NCI-H524 treated with DMSO at 0.1 percent for 48 hours (cell line): ENCODE results near the gene TAP2.
A peak's percentile ranks its signal among the peaks of the same experiment; 100 is the strongest.

Source experiments
- DNase-seq: peaks from one replicate; lab custom pipeline; 2025; lab: John Stamatoyannopoulos, UW

The TAP2 gene

DNA sequence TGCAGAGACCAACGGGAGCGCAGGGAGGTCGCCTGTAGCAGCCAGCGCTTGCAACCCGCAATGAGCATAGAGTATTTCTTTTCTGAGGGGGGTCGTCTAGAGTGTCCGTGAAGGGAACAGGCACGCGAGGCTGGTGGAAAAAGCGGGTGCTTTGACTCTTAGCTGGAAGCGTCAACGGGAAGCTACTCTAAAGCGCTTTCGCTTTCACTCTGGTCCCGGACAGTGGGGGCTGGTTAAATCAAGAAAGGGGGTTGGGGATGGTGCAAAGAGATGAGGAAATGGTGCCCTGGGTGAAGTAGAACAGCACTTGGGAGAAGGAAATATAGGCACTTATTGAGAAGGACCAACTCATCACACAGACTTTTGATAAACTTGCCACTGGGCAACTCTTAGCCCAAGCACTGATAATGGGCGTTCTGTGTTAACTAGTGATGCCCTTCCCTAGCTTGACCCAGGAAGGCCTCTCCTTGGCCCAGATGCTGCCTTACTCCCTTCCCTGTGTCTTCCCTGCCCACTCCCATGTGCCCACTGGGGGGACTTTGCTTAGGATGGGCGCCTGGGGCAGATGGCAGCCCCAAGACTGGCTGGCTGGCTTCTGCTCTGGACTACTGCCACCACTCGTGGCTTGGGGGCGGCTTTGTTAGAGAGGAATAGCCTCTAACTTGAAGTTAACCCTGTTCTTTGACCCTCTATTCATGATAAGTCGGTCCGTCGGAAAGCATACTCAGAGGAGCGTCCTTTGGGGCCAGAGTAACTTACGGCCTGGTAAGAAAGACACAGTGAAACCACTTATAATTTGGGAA lies 16.0 kb upstream of the TAP2 start:
- no peak for DNase-seq

DNA sequence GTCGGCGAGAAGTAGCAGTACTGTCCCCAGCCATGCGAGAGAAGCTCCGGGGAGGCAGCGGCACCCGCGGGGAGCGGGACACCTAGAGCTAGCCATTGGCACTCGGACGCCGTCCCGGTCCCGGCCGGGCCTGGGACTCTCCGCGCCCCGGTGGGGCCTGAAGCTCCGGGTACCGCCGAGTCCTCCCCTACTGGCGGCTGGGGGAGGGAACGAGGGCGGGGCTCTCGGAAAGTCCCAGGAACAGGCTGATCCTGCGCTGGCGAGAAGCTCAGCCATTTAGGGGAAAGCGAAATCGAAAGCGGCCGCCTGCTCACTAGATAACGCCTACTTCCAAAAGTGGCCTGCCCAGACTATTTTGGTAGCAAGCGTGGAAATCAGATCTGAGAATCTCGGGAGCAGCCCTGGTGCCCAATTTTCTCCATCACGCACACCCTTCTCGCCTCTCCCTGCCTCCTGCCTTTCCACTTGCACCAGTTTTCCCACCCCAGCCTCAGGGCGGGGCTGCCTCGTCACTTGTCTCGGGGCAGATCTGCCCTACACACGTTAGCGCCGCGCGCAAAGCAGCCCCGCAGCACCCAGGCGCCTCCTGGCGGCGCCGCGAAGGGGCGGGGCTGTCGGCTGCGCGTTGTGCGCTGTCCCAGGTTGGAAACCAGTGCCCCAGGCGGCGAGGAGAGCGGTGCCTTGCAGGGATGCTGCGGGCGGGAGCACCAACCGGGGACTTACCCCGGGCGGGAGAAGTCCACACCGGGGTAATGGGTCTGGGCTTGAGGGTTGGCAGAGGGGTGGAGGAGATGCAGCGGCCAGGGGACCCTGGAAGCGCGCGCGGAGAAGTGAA lies 15.2 kb upstream of the TAP2 start, which contains the start of the genes PSMB9 and TAP1:
Gene PSMB9, plus strand, starts transcription at position 652 of the 835 bp plus-strand sequence. Its CDS starts 38 bp downstream, at position 690.
Gene TAP1, minus strand, starts transcription at position 164 of the 835 bp plus-strand sequence. Its CDS starts 68 bp downstream, at position 96.
- no peak for DNase-seq

DNA sequence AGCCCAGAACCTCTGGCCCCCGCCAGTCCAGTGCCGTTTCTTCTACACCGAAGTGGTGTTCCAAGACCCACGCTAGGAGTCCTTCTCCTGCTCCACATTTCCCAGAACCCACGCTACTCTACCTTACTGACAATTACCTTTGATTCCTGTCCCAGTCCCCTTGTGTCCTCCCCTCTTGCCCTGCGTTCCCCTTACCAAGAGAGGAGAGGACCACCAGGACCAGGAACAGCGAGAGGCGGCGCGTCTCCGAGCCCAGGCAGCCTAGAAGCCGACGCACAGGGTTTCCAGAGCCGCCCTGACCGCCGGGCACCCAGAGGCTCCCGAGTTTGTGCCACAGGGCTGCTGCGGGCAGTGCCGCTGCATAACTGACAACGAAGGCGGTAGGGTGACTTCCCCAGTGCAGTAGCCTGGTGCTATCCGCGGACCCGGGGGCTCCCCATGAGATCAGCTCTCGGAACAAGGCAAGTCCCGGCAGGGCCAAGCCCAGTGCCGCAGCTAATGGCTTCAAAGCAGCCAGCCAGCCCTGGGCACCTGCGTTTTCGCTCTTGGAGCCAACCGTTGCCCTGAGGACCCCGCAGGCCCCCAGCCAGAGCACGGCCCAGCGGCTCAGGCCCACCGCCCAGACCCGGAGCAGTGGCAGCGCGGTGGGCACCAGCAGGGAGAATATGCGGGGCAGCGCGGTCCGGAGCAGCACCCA lies 14.5 kb upstream of the TAP2 start:
- DNase-seq = no peak

DNA sequence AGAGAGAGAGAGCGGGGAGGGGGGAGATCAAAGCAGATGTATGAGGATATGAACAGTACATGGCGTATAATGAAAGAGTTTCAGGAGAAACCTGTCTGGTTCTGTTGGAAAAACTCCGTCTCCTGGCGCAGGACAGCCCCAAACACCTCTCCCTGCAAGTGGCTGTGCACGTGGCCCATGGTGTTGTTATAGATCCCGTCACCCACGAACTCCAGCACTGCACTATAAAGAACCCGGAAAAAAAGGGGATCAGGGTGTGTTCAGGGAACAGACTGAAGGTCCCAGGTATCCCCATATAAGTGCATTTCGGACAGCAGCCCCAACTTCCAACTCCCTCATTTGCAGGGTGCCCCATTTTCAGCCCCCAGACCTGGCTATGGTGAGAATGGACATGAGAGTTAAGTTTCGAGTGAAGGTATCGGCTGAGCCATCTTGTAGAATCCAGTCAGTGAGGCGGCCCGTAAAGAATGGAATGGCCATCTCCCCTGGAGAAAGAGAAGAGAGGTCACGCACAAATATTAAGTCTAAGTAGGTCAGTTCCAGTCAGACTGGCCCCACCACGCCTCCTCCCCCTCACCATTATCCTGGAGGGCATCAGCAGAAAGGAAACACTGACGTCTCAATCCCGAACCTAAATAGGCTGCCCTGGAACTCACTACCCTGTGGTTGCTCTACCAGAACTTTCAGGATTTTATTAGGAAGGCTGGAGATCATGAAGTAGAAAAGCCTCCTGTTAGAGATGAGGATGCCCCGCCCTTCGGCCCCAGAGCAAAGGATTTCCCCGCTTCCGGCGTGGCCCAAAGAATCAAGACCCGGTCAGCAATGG lies 13.7 kb upstream of the TAP2 start:
- DNase-seq = no peak

DNA sequence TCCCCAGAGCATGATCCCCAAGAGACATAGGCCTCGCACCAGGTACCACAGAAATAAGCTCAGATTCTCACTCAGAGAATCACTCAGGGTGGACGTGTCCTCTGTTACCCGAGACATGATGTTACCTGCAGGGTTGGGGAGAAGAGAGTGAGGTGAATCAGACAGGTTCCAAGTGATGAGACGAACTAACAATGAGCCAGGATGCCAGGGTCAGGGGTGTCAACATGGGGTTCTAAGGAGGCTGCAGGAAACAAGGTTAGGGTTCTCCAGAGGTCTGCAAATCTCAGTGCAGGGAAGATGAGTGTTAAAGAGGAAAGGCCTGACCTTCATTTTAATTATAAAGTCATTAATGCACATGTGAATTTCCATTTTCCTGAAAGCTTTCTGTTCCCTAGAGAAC lies 12.5 kb upstream of the TAP2 start:
- no peak for DNase-seq

DNA sequence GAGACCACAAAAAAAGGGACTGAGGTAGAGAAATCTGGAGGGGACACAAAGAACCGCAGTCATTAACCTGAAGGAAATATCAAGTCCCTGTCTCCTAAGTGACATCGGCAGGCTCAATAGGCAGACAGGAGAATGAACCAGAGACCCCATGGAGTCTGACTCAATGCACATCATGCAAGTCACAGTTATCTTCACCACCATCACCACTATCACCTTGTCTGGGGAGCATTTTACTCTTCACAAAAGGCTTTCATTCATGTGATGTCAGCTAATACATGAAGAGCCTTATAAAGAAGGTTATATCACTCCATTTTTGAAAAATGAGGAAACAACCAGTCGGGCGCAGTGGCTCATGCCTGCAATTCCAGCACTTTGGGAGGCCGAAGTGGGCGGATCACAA lies 10.6 kb upstream of the TAP2 start:
- DNase-seq = no peak

GRCh38 chr6:32847795-32848194 lies 9.3 kb upstream of the TAP2 start:
- no peak for DNase-seq

DNA sequence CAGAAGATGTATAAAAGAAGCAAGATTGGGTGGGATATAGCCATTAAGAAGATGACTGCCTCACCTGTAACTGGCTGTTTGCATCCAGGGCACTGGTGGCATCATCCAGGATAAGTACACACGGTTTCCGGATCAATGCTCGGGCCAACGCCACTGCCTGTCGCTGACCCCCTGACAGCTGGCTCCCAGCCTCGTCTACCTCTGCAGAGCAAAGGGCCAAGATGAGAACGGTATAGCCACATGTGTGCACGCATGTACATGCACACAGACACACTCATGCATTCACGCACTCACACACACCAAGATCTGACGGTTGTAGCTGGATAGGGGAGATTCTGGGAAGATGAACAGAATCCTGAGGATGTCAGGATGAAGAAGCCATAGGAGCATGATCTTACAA lies 8.5 kb upstream of the TAP2 start:
- DNase-seq = no peak

GRCh38 chr6:32845384-32845884 lies 6.9 kb upstream of the TAP2 start:
- DNase-seq = no peak

DNA sequence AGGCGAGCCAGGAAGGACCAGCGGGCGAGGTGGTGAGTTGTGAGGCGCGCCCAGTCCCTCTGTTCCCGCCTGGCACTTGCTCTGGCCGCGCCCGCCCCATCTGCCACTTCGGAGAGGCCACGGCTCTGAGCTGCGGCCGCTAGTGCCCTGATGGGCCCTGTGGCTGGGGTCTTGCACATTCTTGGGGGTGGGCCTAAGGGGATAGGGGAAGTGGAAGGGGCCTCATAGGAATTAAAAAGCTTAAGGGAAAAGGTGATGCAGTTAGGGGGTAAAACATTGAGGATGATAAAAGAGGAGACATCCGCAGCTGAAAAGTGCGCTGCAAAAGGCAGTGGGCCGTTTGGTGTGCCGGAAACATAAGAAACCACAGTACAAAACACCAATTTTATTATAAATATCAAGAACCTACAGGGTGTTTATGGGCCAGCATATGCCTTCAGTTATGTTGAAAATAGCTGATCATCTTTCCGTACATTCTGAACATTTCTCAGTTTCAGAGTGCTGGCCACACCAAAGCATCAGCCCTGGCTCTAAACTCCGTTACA lies 6.4 kb upstream of the TAP2 start:
- DNase-seq = no peak

- DNase-seq = peak; percentile 70
Measured at GRCh38 chr6:32843979-32844838, 5.7 kb upstream of the TAP2 start, which contains the start of gene PSMB8. Gene PSMB8, minus strand, starts transcription at chr6:32844047. Its CDS starts 51 bp downstream, at chr6:32843996.

GRCh38 chr6:32843331-32843978 lies 4.9 kb upstream of the TAP2 start:
- DNase-seq = no peak

- no peak for DNase-seq
Measured at GRCh38 chr6:32842690-32843089, 4.2 kb upstream of the TAP2 start.

- DNase-seq = no peak
Measured at GRCh38 chr6:32842021-32842650, 3.6 kb upstream of the TAP2 start.

- DNase-seq = no peak
Measured at GRCh38 chr6:32840604-32841246, 2.2 kb upstream of the TAP2 start.

DNA sequence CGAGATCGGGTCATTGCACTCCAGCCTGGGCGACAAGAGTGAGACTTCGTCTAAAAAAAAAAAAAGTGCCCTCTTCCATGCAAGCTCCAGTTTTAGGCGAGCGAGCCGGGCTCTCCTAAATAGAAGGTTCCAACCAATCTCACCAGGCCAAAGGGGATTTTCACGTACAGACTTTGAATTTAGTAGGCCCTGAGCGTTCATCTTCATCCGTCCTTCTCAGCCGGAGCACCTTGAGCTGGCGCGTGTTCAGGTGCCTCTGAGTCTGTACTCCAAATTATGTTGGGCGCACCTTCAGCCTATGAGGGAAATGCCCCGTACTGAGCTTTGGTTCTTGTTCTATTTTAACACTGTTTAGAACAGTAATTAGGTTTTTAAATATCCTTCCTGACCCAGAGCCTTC lies 817 bp upstream of the TAP2 start:
- DNase-seq = no peak

GRCh38 chr6:32837651-32838113 lies 857 bp downstream of the TAP2 start:
- DNase-seq = no peak

GRCh38 chr6:32836873-32837272 lies 1.7 kb downstream of the TAP2 start:
- no peak for DNase-seq
